Cortex of kidney (tissue), 1 donor: ENCODE results near the gene APBB3.

Source experiments
- DNase-seq: peaks from one replicate; lab custom pipeline; 2025; lab: John Stamatoyannopoulos, UW

APBB3 gene

GRCh38 chr5:140575309-140575708 is 10.9 kb upstream of the APBB3 start:
- DNase-seq: no peak

DNA sequence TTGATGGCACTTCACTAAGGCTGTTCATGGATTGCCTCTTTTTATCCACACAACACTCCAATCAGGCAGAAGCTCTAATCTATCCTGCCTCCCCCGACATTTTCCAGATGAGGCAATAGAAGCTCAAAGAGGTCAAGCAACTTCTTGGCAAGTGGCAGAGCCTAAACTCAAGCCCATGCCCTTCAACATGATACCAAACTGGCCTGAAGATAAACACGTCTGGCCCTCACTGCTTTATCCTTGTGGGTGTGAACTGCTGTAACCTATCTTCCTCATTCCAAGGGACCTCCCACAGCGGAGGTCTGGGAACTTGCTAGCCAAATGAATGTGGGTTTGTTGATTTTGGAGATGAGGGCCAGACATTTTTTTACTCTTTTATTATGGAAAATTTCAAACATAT is 9.8 kb upstream of the APBB3 start:
- no peak for DNase-seq

DNA sequence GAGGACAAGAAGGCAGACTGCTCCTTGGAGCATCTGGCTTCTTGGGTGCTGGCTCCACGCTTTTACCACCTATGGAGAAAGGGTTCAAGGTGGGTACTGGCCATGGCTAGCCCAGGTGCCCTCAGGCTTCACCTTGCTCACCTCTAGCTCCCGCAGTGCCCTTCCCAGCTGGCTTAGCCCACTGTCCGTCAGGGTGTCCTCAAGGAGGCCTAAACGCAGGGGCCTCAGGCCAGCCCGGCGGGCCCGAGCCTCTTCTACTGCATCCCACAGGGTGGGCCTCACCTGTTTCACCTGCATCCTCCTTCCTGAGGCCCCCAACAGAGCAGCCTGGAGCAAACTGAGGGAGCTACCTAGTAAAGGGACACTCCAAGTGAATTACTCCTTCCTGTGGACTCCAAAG is 9.3 kb upstream of the APBB3 start:
- no peak for DNase-seq

DNA sequence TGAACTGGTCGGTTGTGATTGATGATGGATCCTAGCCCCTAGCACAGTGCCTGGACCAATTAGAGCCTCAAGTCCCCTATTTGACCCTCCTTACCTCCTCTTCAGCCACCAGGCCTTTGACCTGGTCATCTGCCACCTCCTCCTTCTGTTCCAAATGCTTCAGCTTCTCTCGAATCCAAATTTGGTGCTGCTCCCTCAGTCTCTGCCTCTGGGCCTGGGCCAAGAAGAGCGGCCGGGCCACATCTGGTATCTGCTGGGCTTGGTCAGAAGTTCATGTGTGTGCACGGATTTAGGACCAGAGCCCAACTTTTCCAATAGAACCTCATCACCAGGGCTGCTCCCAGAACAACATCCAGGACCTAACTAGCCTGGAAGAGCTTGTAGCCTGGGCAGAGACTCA is 6.7 kb upstream of the APBB3 start:
- DNase-seq: no peak

DNA sequence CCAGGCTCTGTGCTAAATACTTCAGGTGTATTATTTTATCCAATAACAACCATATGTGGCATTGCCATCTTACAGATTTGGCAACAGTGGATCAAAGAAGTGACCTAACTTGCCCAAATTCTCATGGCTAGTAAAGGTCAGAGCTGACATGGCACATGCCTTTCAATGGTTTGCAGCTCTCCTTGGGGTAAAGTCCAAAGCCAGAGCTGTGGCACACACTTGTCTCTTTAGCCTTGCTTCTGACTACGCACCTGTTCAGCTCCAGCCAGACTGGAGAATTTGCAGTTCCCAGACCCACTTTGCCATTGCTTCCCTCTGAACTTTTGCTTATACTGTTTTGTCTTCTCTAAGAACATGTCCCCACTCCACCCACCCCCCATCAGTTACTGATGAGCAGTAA is 6.1 kb upstream of the APBB3 start:
- no peak for DNase-seq

GRCh38 chr5:140570058-140570457 is 5.7 kb upstream of the APBB3 start:
- DNase-seq: no peak

DNA sequence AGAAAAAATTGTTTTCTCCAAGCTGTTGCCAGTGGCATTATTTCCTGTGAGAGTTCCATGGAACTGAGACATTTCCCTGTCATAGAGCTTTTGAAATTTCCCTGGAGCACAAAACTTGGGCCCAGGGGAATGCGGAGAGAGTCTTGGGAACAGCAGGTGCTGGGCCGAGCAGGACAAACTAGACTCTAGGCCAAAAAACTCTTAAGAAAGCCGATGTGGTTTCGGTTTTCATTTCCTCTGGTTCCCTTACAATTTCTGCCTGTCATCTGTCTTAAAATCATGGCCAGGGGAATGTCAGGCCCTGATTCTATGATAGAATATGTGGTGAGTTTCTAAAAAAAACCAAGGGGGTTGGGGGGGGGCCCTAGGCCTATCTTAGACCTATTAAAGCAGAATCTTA is 4.8 kb upstream of the APBB3 start:
- no peak for DNase-seq

- no peak for DNase-seq
These were observed 4.2 kb upstream of the APBB3 start for GRCh38 chr5:140568443-140569063.

- no peak for DNase-seq
These were observed 3.5 kb upstream of the APBB3 start for GRCh38 chr5:140567871-140568270.

- DNase-seq: no peak
These were observed 2.9 kb upstream of the APBB3 start for GRCh38 chr5:140567136-140567818.

- DNase-seq: no peak
These were observed 2.3 kb upstream of the APBB3 start for GRCh38 chr5:140566665-140567064.

DNA sequence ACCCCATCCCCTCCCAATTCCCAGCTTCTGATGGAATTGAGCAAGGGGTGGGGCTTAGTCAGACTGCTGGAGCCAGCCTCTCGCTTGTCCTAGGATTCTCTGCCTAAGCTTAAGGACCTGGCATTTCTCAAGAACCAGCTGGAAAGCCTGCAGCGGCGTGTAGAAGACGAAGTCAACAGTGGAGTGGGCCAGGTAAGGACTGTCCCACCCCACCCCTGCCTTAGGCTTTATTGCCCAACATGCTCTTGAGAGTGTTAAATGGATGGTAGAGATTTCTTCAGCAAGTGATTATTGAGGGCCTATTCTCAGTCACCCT is 1.3 kb upstream of the APBB3 start:
- DNase-seq: no peak

DNA sequence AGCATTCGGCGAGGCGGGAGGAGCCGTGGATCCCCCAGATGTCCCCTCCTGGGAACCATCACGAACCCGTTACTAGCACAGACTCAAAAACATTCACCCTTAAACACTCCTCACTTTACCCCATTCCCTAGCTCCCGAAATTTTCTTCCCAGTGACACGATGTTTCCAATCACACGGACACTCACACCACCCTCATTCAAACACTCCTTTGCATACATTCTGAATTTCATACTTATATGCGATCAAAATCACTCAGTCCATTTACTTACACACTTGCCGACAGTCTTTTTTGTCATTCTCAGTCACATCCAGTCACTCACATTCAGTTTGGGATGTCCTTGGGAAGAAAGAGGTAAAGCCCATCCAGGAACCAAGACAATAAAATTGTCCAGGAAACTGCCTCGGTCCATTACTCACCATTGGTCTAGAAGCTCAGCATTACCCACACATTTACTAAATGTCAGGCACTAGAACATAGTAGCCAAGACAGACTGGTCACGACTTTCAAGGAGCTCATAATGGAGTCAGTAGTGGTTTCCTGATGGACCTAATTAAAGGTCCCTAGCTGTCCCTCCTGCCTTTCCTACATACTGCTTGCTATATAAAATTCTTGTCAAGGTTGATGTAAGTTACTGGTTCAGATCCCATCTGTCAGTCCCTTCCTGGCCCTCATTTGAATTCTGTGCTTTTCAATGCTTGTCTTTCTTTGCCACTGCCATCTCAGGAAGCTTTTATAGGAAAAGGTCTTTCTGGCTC is 804 bp upstream of the APBB3 start:
- no peak for DNase-seq

DNA sequence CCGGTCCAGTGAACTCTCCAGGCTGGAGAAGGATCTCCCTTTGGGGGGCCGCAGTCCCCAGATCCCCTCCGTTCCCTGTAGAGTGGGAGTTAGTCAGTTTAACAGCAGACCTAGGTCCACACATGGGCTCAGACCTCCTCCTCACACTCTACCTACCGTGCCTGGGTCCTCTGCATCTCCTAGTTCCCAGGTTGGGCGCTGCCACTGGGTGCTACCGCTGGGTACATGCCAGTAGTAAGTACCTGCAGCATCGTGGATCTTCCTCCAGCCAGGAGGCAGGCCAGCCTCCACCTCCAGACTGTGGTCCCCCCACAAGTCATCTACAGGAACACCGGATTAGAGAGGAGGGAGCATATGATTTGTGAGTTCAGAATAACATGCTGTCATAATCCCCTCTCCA is 802 bp downstream of the APBB3 start:
- no peak for DNase-seq

DNA sequence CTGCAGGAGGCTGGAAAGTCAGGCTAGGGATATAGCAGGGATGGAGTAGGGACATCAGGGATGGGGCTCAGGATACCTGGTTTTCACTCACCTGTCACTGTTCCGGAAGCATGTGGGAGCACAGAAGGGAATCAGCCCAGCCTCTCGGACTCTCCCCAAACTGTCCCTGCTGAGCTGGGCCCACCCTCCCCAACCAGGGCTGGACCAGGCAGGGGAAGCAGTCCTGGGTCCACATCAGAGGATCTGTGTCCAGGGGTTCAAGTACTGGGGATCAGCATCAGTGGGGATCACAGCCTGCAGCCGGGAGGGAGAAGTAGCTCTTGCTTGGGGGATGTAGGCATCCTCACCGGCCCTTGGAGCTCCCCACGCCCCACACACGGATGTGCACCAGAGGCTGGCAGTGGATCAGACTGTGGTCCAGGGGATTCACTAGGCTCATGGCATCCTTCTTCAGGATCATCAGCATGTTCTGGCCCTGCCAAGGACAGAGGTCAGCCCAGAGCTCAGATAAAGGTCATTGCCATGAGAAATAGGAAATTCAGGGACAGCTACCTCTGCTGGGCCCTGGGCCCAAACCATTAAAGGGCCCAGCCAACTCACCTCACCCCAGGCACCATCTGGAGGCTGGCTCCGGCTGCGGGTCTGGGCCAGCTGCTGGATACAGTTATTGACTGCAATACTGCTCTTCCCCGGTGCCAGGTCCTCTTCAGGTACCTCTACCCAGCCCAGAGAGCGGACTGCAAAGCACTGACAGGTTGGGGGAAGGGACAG is 2.5 kb downstream of the APBB3 start:
- no peak for DNase-seq

GRCh38 chr5:140560227-140560626 is 4.2 kb downstream of the APBB3 start:
- no peak for DNase-seq

DNA sequence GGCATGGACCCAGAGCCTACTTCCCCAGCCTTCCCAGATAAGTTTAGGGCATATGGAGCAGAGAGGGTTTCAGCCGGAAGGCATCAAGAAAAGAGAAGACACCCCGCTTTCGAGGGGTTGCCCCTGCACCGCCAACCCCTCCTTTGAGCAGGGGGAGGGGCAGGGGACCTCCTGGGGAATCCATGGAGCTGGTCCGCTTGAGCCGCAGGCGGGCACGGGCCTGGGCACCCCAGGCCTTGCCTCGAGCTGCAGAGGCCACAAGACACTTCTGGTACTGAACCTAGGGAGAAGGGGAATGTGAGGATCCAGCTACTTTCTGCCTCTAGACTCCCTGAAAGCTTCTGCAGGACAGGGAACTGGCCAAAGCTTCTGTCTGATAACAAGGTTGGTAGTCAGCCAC is 5.9 kb downstream of the APBB3 start:
- DNase-seq: no peak

- DNase-seq: no peak
These were observed 6.4 kb downstream of the APBB3 start for GRCh38 chr5:140557965-140558364.

DNA sequence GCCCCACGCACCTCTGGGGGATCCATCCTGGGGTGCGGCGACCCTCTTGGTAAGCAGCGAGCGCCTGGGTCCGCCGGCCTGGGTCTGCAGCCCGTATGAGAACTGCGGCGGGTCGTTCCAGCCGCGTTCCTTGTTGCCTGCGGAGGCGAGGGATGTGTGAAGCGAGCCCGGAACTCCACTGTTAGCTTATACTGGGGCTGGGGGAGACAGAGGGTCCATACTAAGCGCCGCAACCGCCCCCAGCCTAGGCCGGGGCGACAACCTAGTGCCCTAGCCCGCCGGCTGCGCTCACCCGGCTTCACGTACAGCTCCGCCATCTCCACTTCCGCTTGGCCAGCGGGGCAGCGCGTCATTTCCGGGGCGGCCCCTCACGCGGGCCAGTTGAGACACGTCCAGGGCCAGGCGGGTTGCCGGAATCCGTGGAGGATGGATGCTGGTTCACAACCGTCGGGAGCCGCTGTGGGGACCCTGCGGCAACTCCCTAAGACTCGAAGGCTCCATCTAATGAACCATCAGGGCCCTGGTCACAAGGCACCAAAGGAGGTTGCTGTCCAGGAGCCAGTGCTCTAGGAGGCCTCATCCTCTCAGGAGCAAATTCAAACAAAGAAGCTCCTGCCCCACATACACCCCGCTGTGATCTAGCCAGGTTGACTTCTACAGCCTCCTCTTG is 7.1 kb downstream of the APBB3 start, which contains the start of gene SRA1:
Gene SRA1 (minus strand): TSS at position 338 of the 670 bp plus-strand sequence. CDS start 21 bp downstream, at position 317.
- DNase-seq: no peak

DNA sequence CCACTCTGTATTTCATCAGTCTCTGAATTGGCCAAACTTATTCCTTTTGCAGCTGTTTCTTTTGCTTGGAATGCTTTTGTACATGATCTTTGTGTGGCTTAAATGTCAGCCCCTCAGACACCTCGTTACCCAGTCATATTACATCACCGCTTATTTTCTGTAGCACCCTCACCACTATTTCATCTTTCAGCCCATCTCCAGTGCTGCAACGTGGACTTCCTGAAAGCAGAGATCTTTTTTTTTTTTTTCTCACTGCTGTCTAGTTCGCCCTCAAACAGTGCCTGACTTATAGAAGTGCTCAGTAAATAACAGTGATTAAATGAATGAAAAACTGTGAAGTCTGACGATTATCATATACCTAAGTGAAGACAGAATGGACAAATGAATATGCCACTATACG is 8.0 kb downstream of the APBB3 start:
- DNase-seq: no peak

GRCh38 chr5:140555747-140556312 is 8.6 kb downstream of the APBB3 start:
- DNase-seq: no peak

GRCh38 chr5:140554454-140554853 is 9.9 kb downstream of the APBB3 start:
- no peak for DNase-seq
